Suppressor macrophage treated with lipopolysaccharide for 1 hour (primary cell): ENCODE data around the gene FSHR.

Experiments used
- DNase-seq, 3 donors: peaks; one replicate each; pipeline ENCODE4 v3.0.0-alpha.2; 2020 to 2022

Gene FSHR

DNA sequence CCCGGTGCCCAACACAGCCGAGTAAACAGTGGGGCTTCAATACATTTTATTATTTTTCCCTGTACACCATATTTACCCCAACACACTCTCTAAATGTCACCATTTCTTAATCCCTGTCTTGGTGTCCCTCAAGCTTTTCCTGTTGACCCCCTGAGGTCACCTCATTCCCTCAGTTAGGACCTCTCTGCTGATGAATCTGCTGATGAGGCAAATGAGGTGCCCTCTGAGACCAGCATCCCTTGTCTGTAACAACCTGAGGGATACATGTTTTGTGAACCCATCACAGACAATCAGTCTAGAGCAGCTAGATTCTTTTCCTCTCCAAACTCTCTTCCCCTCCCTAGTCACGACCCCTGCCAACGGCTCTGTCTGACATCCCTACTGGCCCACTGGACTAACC, 127.6 kb downstream of the FSHR start:
- DNase-seq, result no peak

- no peak for DNase-seq
Observed at GRCh38 chr2:49021271-49021670, 133.0 kb downstream of the FSHR start.

DNA sequence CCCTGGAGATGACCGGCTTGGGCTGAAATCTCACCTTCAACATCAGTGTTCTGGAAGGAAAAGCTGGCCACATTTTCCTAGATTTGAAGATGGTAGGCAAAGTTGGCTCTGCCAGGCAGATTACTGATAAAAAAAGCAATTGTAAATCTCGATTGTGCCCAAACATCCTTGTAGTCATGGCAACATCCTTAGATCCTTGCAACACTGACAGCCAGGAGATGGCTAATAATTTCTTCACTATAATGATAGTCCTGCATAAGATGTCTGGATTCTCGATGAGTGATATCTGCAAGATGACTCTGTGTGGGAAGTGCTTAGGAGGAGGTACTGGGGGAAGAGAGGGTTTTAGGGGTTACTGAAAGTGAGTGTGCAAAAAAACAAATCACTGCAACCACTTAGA, 149.1 kb downstream of the FSHR start:
- no peak for DNase-seq

- DNase-seq, result peak in 1 of 3 donors; percentile 4
Observed at GRCh38 chr2:49004036-49004626, 150.2 kb downstream of the FSHR start.

DNA sequence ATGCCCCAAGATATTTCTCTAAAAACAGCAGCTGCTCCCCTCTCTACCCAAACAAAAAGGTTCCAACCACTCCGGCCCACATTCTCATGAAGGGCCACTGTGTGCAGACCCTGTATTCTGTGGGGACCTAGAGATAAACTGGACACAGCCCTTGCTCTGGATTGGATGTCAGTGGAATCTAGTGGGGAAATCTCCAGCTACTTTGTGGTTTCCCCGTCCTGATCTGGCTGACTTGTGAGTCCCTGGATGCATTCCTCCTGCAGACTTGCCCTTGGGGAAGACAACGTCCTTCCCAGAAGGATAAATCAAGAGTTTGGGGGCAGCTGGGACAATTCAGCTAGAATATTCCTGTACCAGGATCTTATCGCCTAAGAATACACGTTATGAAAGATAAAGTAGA, 151.1 kb downstream of the FSHR start:
- no peak for DNase-seq

DNA sequence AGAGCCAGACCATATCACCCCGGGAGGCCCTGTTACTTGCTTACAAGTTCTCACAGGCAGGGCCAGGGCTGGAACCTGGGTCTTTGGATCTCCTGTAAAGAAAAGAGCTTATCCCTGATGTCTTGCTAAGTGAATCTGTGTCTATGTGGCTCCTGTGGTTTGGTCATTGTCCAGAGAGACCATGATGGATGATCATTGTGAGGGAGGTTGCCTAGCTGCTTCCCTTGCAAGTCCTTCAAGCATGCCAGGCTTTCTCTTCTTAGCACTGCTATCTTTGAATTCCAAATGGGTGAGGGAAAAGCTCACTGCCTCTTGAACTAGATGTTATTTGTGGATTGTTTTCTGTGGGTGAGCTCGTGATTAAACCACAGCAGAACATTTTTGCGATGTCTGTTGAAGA, 151.6 kb downstream of the FSHR start:
- DNase-seq, result no peak

GRCh38 chr2:49000695-49001094, 153.6 kb downstream of the FSHR start:
- no peak for DNase-seq

- DNase-seq, result no peak
Observed at GRCh38 chr2:48998449-48998848, 155.9 kb downstream of the FSHR start.

DNA sequence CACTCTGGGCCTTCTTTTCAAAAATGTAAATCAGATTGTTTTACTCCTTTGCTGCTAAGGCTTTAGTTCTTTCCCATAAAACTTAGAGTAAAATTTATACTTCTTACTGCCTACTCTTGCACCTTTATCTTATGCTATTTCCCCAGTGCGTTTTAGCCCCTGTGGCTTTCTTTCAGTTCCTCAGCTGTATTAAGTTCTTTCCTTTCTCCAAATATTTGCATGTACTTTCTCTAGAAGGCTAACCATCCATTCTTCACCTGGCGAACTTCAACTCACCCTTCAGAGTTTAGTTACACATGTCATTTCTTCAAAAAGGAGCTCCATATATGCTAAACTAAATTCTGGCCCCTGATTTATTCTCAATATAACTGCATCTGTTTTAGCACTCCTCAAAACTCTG, 160.7 kb downstream of the FSHR start:
- no peak for DNase-seq

- DNase-seq, result peak in 2 of 3 donors; percentile 14 to 24
Observed at GRCh38 chr2:48991415-48992131, 162.7 kb downstream of the FSHR start.

- DNase-seq, result no peak
Observed at GRCh38 chr2:48984922-48985321, 169.4 kb downstream of the FSHR start.

GRCh38 chr2:48983551-48983950, 170.8 kb downstream of the FSHR start:
- no peak for DNase-seq

DNA sequence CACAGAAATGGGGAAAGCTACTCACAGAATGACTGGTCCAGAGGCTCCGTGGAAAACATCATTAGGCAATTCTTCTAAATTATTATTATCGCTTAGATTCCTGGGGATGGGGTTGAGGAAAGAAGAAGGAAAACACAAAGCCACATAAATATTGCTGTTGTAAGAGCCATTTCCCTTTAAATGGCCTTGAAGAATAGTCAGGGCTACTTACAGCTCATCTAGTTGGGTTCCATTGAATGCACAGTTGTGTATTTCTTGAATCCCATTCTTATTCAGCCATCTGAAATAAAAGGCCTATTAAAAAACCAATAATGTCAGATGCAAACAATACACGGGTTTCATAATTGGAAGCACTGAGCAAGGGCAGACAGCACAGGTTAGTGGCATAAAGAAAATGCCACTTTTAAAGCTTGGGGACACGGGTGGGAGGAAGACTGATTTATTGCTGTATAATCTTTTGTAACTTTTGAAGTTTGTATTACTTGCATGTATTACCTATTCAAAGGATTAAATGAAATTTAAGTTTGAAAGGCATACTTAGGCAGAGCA, 171.4 kb downstream of the FSHR start:
- DNase-seq, result no peak

DNA sequence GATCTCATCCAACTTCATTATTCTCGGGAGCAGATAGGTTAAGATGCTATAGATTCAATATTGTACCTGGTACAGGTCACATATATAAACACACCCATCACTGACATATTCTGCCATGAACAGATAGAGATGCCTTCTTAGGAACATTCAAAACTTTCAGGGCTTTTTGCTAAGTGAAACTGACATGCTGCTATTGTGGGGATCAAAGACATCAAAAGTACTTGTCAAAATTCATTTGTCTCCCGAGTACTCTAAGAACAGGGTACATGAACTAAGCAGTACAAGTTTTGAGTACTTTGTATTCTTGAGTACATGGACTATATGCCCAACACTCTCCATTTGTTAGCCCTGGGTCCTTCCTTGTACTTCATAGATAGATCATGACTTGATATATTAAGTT, 173.5 kb downstream of the FSHR start:
- DNase-seq, result no peak

GRCh38 chr2:48979691-48980090, 174.6 kb downstream of the FSHR start:
- DNase-seq, result no peak

DNA sequence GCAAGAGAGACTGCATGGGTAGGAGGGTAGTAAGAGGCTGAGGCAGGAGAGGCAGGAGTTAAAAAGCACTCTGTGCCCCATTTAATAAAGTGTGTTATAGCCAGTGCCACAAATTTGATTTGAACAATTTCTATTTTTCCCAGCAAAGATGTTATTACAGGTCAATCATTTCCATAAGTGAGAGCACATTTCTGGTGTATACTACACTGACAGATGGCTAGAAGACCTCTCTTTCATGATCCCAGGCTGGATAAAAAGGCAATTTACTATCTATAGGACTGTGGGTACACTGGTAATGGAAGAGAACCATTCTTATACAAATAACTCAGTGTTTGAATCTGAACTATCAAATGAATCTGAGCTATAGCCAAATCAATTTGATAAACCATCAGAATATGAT, 176.2 kb downstream of the FSHR start:
- DNase-seq, result no peak

- no peak for DNase-seq
Observed at GRCh38 chr2:48971801-48972200, 182.5 kb downstream of the FSHR start.

- no peak for DNase-seq
Observed at GRCh38 chr2:48968011-48968410, 186.3 kb downstream of the FSHR start.

GRCh38 chr2:48965204-48965603, 189.1 kb downstream of the FSHR start:
- no peak for DNase-seq

- DNase-seq, result no peak
Observed at GRCh38 chr2:48961009-48961408, 193.3 kb downstream of the FSHR start.

GRCh38 chr2:48954935-48955334, 199.4 kb downstream of the FSHR start:
- DNase-seq, result no peak

- no peak for DNase-seq
Observed at GRCh38 chr2:48954311-48954710, 200.0 kb downstream of the FSHR start.

GRCh38 chr2:48952614-48953013, 201.7 kb downstream of the FSHR start:
- no peak for DNase-seq

DNA sequence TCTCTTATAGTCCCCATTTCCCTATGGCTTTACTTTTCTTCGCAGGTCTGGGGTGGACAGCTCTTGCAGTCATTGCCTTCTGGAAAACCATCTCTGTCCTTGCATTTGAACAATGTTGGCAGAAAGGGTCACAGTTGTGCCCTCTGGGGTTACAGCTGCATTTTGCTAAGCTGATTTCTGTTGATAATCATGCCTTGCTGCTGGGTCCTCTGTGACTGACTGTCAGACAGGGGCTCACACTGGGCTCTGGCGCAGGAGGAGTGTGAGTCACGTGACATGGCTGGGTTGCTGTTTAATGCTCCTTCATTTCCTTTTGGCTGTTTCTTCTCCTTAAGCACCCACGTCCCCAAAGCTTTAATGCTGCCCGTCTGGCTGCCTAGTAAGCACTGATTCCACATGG, 202.2 kb downstream of the FSHR start:
- no peak for DNase-seq
